ENCODE results near the gene CPLX1. TPM values are rescaled to one million over a fixed set of nuclear protein-coding genes. Genes with fewer than 3 reads are reported as not detected.

CPLX1 gene
- total RNA-seq, 1 donor = not detected

DNA sequence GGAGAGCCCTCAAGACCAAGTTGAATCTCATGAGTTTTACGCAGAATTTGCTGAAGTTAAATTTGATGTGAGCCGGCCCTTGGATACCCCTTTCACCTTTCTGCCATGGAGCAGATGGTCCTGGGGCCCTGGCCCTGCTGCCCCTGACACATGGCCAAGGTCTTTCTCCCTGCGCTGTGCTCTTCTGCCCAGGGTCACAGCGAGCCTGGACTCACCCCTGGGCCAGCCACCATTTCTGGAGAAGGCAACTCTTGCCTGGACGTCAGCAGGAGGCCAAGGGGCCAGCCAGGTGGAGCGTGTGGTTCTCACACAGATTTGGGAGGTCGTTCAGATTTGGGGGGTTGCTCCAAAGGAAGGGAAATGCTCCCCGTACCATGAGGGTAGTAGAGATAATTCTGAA lies 90.3 kb downstream of the CPLX1 start:
- TF ChIP-seq, protein P1, sequence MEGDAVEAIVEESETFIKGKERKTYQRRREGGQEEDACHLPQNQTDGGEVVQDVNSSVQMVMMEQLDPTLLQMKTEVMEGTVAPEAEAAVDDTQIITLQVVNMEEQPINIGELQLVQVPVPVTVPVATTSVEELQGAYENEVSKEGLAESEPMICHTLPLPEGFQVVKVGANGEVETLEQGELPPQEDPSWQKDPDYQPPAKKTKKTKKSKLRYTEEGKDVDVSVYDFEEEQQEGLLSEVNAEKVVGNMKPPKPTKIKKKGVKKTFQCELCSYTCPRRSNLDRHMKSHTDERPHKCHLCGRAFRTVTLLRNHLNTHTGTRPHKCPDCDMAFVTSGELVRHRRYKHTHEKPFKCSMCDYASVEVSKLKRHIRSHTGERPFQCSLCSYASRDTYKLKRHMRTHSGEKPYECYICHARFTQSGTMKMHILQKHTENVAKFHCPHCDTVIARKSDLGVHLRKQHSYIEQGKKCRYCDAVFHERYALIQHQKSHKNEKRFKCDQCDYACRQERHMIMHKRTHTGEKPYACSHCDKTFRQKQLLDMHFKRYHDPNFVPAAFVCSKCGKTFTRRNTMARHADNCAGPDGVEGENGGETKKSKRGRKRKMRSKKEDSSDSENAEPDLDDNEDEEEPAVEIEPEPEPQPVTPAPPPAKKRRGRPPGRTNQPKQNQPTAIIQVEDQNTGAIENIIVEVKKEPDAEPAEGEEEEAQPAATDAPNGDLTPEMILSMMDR (IDR thresholded peaks at IDR 0.05; ENCODE audit: insufficient read depth, low read depth, low read length) = no peak
- no peak overlapping the region for H3K4me3 ChIP-seq (ENCODE audit: low read depth, low read length)
- no peak for DNase-seq (ENCODE audit: low read depth)

Other genes starting within 250 kb of the CPLX1 start
- gene TMEM271, start 249.8 kb downstream of the CPLX1 start, total RNA-seq = not detected in 2 replicates
- gene PDE6B, start 200.6 kb downstream of the CPLX1 start, total RNA-seq = under 0.01 TPM in 1 of 2 replicates, not detected in the other
- gene ATP5ME, start 151.9 kb downstream of the CPLX1 start, total RNA-seq = 72.5 and 106 TPM in 2 replicates
- 9.1 and 14.2 TPM in 2 replicates for gene MYL5, start 151.6 kb downstream of the CPLX1 start, total RNA-seq
- 3.9 and 7.1 TPM in 2 replicates for gene SLC49A3, start 137.0 kb downstream of the CPLX1 start, total RNA-seq
- gene PCGF3, start 120.3 kb downstream of the CPLX1 start, total RNA-seq = 36.7 and 40.6 TPM in 2 replicates
- gene GAK, start 106.2 kb upstream of the CPLX1 start, total RNA-seq = 44.0 and 68.0 TPM in 2 replicates
- 8.2 and 10.3 TPM in 2 replicates for gene TMEM175, start 106.3 kb upstream of the CPLX1 start, total RNA-seq
- gene DGKQ, start 147.4 kb upstream of the CPLX1 start, total RNA-seq = 11.2 and 13.2 TPM in 2 replicates
- 10.4 and 19.3 TPM in 2 replicates for gene IDUA, start 160.9 kb upstream of the CPLX1 start, total RNA-seq
- under 0.01 and 0.32 TPM in 2 replicates for gene SLC26A1, start 167.3 kb upstream of the CPLX1 start, total RNA-seq
- 8.1 and 8.6 TPM in 2 replicates for gene FGFRL1, start 185.5 kb upstream of the CPLX1 start, total RNA-seq